Measurements from ENCODE around the gene FAM221B.

FAM221B gene

DNA sequence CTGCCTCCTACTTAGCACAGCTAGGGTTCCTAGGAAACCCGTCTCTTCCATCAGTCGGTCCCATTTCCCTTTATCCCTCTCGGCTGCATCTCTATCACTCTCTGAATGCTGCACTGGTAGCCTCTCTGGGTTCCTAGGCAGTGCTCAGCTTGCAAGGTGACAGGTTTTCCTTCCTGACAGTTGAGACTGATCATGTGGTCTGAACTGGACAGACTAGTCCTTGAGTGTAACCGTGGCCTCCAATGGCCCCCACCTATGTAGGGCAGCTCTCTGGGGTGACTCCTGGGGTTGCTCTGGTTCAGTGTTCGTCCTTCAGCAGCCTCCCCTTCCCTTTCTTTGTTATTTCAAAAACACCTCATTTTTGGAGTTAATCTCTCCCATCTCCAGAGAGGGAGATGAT is 4.3 kb upstream of the FAM221B start:
- H3K27ac ChIP-seq, result no peak overlapping the region
- H3K4me1 ChIP-seq, result peaks cover 8% of the 10 kb centered on the region
- H3K36me3 ChIP-seq (ENCODE audit: control insufficient read depth, insufficient read depth, low read length), result no peaks in the 10 kb centered on the region
- TF ChIP-seq, protein P1, sequence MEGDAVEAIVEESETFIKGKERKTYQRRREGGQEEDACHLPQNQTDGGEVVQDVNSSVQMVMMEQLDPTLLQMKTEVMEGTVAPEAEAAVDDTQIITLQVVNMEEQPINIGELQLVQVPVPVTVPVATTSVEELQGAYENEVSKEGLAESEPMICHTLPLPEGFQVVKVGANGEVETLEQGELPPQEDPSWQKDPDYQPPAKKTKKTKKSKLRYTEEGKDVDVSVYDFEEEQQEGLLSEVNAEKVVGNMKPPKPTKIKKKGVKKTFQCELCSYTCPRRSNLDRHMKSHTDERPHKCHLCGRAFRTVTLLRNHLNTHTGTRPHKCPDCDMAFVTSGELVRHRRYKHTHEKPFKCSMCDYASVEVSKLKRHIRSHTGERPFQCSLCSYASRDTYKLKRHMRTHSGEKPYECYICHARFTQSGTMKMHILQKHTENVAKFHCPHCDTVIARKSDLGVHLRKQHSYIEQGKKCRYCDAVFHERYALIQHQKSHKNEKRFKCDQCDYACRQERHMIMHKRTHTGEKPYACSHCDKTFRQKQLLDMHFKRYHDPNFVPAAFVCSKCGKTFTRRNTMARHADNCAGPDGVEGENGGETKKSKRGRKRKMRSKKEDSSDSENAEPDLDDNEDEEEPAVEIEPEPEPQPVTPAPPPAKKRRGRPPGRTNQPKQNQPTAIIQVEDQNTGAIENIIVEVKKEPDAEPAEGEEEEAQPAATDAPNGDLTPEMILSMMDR (IDR thresholded peaks at IDR 0.05), result no peak
- no peak overlapping the region for H3K9ac ChIP-seq
- no peak overlapping the region for H2AFZ ChIP-seq
- no peaks in the 10 kb centered on the region for H3K27me3 ChIP-seq (ENCODE audit: control insufficient read depth, insufficient read depth, low read length)
- H3K9me3 ChIP-seq (ENCODE audit: control insufficient read depth, low read length), result no peaks in the 10 kb centered on the region
- H3K4me3 ChIP-seq (ENCODE audit: low read depth, low read length), result no peak overlapping the region
- H3K4me2 ChIP-seq (ENCODE audit: low read length), result peak overlapping the region; percentile 32
- H3K79me2 ChIP-seq, result peaks cover 3% of the 10 kb centered on the region

DNA sequence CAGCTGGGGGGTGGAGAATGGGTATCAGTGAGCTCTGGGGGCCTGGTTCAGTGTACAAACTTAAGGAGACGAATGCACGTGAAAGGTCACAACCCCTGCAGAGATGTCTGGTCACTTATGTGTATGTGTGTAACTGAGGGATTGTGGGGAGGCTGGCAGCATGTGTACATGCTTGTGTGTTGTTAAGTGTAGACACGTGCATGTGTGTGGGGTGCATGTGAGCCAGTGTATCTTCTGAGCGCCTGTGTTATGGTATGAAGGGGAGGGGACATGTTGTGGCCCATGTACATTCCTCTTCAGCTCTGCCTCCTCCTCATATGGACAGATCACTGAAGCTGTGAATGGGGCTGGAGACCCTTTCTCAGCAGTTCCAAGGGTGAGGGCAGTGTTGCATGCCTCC is 2.5 kb upstream of the FAM221B start:
- no peak overlapping the region for H3K4me3 ChIP-seq (ENCODE audit: low read depth, low read length)
- TF ChIP-seq, protein P1 (IDR thresholded peaks at IDR 0.05), result no peak
- no peak overlapping the region for H3K9ac ChIP-seq
- H3K4me1 ChIP-seq, result peaks cover 8% of the 10 kb centered on the region
- no peaks in the 10 kb centered on the region for H3K27me3 ChIP-seq (ENCODE audit: control insufficient read depth, insufficient read depth, low read length)
- no peak overlapping the region for H3K4me2 ChIP-seq (ENCODE audit: low read length)
- H3K27ac ChIP-seq, result no peak overlapping the region
- no peaks in the 10 kb centered on the region for H3K36me3 ChIP-seq (ENCODE audit: control insufficient read depth, insufficient read depth, low read length)
- no peaks in the 10 kb centered on the region for H3K9me3 ChIP-seq (ENCODE audit: control insufficient read depth, low read length)
- H2AFZ ChIP-seq, result no peak overlapping the region
- peaks cover 3% of the 10 kb centered on the region for H3K79me2 ChIP-seq

DNA sequence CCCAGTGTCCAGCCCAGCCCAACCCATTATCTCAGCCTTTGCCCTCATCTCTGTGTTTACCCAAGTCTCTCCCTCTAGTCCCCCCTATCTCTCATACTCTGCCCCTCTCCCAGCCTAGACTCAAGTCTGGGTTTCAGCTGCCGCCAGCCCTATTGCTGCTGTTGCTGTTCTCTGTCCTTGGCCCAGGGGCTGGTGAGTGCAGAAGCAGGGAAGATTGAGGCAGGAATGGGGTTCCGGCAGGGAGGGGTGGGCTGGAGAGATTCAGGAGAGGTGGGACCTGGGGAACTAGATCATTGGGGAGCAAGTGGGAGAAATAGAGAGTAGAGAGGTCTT is 1.2 kb upstream of the FAM221B start:
- H3K79me2 ChIP-seq, result peaks cover 3% of the 10 kb centered on the region
- peak overlapping the region; percentile 67 for H3K9ac ChIP-seq
- peak overlapping the region; percentile 77 for H3K4me3 ChIP-seq (ENCODE audit: low read depth, low read length)
- H3K4me1 ChIP-seq, result peaks cover 8% of the 10 kb centered on the region
- no peaks in the 10 kb centered on the region for H3K36me3 ChIP-seq (ENCODE audit: control insufficient read depth, insufficient read depth, low read length)
- no peaks in the 10 kb centered on the region for H3K27me3 ChIP-seq (ENCODE audit: control insufficient read depth, insufficient read depth, low read length)
- peak overlapping the region; percentile 64 for H3K27ac ChIP-seq
- H3K9me3 ChIP-seq (ENCODE audit: control insufficient read depth, low read length), result no peaks in the 10 kb centered on the region
- TF ChIP-seq, protein P1 (IDR thresholded peaks at IDR 0.05), result no peak
- peak overlapping the region; percentile 83 for H2AFZ ChIP-seq
- H3K4me2 ChIP-seq (ENCODE audit: low read length), result peak overlapping the region; percentile 100

DNA sequence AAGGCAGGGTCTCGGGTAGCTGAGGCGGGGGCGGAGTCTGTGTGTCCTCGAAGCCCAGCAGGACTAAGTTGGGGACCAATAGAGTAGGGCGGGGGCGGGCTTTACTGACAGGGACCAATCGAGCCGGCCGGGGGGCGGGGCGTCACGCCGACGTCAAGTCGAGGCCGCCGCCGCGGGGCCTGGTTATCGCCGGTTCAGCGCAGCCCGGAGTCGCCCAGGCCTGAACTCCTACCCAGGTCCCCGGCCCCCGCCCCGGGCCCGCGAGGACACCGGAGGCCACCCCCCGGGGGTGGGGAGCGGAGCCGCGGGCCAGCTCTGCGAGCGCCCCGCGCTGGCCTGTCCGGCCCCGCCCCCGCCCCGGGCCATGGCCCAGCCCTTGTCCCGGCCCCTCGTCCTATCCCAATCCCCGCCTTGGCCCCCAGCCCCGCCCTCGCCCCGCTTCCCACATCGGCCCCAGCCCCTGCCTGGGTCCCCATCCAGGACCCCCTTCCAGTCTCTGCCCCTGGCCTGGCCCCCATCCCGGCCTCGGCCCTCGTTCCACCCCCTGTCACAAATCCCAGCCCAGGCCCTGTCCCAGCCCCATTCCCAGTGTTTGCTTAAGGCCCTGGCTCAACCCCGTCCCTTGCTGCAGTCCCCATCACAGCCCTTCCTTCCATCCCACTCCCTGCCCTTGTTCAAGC is 692 bp upstream of the FAM221B start, which contains the start of gene TMEM8B:
Gene TMEM8B (plus strand): TSS at position 145 of the 680 bp plus-strand sequence. CDS start 220 bp downstream, at position 365.
- Histone ChIP-seq H3K4me1 (peaks cover 8% of the 10 kb centered on the region), H3K4me3 (ENCODE audit: low read depth, low read length) (peak within 1 kb of the TSS; percentile 77)

More for the DNA sequence above, 692 bp upstream of the FAM221B start, which contains the start of gene TMEM8B:
- Histone ChIP-seq H3K9ac (peak within 1 kb of the TSS; percentile 67), H3K79me2 (peaks cover 3% of the 10 kb centered on the region), H3K9me3 (ENCODE audit: control insufficient read depth, low read length) (no peaks in the 10 kb centered on the region), H3K27ac (peak within 1 kb of the TSS; percentile 64), H3K4me2 (ENCODE audit: low read length) (peak within 1 kb of the TSS; percentile 100), H3K36me3 (ENCODE audit: control insufficient read depth, insufficient read depth, low read length) (no peaks in the 10 kb centered on the region), H3K27me3 (ENCODE audit: control insufficient read depth, insufficient read depth, low read length) (no peaks in the 10 kb centered on the region), H2AFZ (peak within 1 kb of the TSS; percentile 83)
- TF ChIP-seq, protein P1 (IDR thresholded peaks at IDR 0.05), result no peak
